Subcutaneous abdominal adipose tissue (tissue), 5 donors: ENCODE data around the gene PRKD2.

Source experiments
- H3K27ac ChIP-seq: one replicate; pipeline ENCODE4 v1.7.0; 2013; ENCODE audit warnings: low read depth, mild to moderate bottlenecking, inconsistent platforms, low read length, moderate library complexity
- H3K27me3 ChIP-seq, 5 donors: one replicate each; pipeline ENCODE4 v1.7.0; 2013; ENCODE audit warnings: low read length in 5 of 5, inconsistent platforms in 1 of 5; ENCODE audit not compliant: control insufficient read depth in 5 of 5, insufficient read depth in 4 of 5
- H3K36me3 ChIP-seq, 5 donors: one replicate each; pipeline ENCODE4 v1.7.0; 2013; ENCODE audit warnings: low read length in 5 of 5; ENCODE audit not compliant: control insufficient read depth in 5 of 5, insufficient read depth in 5 of 5
- H3K4me1 ChIP-seq, 5 donors: one replicate each; pipeline ENCODE4 v1.7.0; 2013; ENCODE audit warnings: low read length in 5 of 5, mild to moderate bottlenecking in 3 of 5, moderate library complexity in 1 of 5; ENCODE audit not compliant: control insufficient read depth in 5 of 5, insufficient read depth in 5 of 5
- H3K4me3 ChIP-seq, 5 donors: one replicate each; pipeline ENCODE4 v1.7.0; 2013; ENCODE audit warnings: low read length in 5 of 5, low read depth in 1 of 5
- H3K9ac ChIP-seq, 5 donors: one replicate each; pipeline ENCODE4 v1.7.0; 2013; ENCODE audit warnings: low read length in 5 of 5, mild to moderate bottlenecking in 4 of 5, moderate library complexity in 3 of 5
- H3K9me3 ChIP-seq, 5 donors: one replicate each; pipeline ENCODE4 v1.7.0; 2013; ENCODE audit warnings: low read length in 5 of 5; ENCODE audit not compliant: control insufficient read depth in 5 of 5
- donor health status: healthy.
- donor health status: healthy.
- donor health status: healthy.
- donor health status: healthy.
- donor health status: healthy.

PRKD2 gene

DNA sequence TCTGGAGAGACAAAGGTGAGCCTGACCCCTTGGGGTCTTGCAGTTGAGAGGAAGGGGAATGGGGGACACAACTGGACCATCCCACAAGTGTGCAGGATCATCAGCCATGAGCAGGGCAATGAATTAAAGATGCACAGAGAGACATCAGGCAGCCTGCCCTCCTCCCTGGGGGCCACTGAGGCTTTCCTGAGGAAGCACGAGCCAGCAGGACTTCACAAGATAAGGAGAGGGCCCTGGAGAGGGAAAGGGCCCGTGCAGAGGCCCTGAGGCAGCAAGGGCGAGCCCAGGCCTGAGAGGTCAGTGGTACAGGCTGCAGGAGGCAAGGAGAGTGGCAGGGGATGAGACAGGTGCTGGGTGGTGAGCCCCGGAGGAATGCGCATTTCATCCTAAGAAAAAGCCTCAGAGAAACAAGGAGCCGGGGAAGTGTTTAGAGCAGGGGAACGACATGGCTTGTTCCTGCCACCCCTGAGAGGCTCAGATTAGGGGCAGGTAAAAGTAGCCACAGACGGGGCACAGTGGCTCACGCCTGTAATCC is 9.0 kb upstream of the PRKD2 start:
- H3K4me3 ChIP-seq, result peak overlapping the region in 2 of 5 donors; percentile 1 to 27
- peak overlapping the region; percentile 65 for H3K27ac ChIP-seq
- no peaks in the 10 kb centered on the region for H3K27me3 ChIP-seq
- H3K9ac ChIP-seq, result no peak overlapping the region
- peaks cover 0 to 99% (median 92%) of the 10 kb centered on the region in 5 donors for H3K36me3 ChIP-seq
- H3K4me1 ChIP-seq, result peaks cover 2 to 85% (median 39%) of the 10 kb centered on the region in 5 donors
- H3K9me3 ChIP-seq, result no peaks in the 10 kb centered on the region

DNA sequence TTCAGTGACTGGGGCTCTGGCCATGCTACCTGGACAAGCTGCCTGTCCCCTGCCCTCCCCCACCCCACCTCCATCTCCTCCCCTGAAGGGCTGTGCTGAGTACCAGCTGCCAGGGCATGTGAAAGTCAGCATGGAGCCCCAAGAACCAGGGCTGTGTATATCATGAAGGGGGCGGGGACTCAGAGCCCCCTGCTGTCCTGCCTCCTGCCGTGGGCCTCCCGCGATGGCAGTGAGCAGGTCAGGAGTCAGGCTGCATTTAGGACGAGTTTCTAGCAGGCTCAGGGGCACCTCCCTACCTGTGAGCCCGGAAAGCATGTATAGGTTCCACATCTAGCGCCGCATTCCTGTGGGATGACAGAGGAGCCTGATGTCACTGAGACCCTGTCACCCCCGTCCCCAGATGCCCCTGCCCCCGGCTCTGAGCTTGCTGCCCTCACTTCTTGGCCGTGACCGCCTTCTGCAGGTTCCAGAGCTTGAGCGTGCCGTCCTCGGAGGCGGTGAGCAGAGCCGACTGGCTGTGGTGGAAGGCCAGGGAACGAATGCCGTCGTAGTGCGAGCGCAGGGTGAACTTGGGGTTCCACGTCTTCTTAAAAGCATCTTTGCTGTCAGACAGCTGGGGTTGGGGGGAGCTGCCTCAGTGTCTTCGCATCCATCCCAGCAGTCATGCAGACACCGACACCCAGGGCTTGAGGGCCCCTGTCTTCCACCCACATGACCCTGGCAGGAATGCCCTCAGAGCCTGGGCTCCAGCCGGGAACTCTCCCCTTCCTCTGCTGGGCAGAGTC is 8.3 kb upstream of the PRKD2 start:
- Histone ChIP-seq H3K4me1 (peaks cover 2 to 84% (median 41%) of the 10 kb centered on the region in 5 donors), H3K36me3 (peaks cover 0 to 99% (median 93%) of the 10 kb centered on the region in 5 donors), H3K9ac (no peak overlapping the region), H3K27ac (no peak overlapping the region), H3K9me3 (no peaks in the 10 kb centered on the region), H3K4me3 (peak overlapping the region in 2 of 5 donors; percentile 1 to 27), H3K27me3 (no peaks in the 10 kb centered on the region)

- H3K27me3 ChIP-seq, result no peaks in the 10 kb centered on the region
- peaks cover 2 to 90% (median 49%) of the 10 kb centered on the region in 5 donors for H3K4me1 ChIP-seq
- H3K9me3 ChIP-seq, result no peaks in the 10 kb centered on the region
- no peak overlapping the region for H3K4me3 ChIP-seq
- H3K9ac ChIP-seq, result no peak overlapping the region
- peaks cover 0 to 99% (median 89%) of the 10 kb centered on the region in 5 donors for H3K36me3 ChIP-seq
- H3K27ac ChIP-seq, result no peak overlapping the region
These were observed 7.6 kb upstream of the PRKD2 start for GRCh38 chr19:46724468-46724867.

DNA sequence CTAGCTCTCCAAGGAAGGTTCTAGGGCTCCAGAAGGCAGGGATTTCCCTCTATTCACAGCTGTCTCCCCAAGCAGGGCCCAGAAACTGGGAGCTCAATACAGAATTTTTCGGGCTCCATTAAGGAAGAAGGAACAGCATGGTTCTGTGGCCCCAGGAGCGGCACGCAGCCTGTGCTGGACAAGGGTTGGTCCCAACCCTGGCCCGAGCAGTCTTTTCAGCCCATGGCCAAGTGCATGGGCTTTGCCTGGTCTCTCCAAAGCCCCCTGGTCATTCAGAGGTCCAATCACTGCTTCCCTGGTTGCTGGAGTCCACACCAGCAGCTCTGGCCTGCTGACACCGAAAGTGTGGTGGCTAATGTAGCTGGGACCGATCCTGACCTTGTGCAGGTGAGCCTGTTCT is 6.6 kb upstream of the PRKD2 start:
- no peak overlapping the region for H3K4me3 ChIP-seq
- H3K9me3 ChIP-seq, result no peaks in the 10 kb centered on the region
- no peaks in the 10 kb centered on the region for H3K27me3 ChIP-seq
- peaks cover 0 to 92% (median 55%) of the 10 kb centered on the region in 5 donors for H3K4me1 ChIP-seq
- H3K36me3 ChIP-seq, result peaks cover 0 to 95% (median 83%) of the 10 kb centered on the region in 5 donors
- H3K27ac ChIP-seq, result no peak overlapping the region
- H3K9ac ChIP-seq, result no peak overlapping the region

- Histone ChIP-seq H3K9me3 (no peaks in the 10 kb centered on the region), H3K27me3 (no peaks in the 10 kb centered on the region), H3K4me1 (peaks cover 0 to 93% (median 59%) of the 10 kb centered on the region in 5 donors), H3K9ac (no peak overlapping the region), H3K4me3 (no peak overlapping the region), H3K36me3 (peaks cover 0 to 93% (median 80%) of the 10 kb centered on the region in 5 donors), H3K27ac (peak overlapping the region; percentile 10)
These were observed 6.1 kb upstream of the PRKD2 start for GRCh38 chr19:46723023-46723461.

DNA sequence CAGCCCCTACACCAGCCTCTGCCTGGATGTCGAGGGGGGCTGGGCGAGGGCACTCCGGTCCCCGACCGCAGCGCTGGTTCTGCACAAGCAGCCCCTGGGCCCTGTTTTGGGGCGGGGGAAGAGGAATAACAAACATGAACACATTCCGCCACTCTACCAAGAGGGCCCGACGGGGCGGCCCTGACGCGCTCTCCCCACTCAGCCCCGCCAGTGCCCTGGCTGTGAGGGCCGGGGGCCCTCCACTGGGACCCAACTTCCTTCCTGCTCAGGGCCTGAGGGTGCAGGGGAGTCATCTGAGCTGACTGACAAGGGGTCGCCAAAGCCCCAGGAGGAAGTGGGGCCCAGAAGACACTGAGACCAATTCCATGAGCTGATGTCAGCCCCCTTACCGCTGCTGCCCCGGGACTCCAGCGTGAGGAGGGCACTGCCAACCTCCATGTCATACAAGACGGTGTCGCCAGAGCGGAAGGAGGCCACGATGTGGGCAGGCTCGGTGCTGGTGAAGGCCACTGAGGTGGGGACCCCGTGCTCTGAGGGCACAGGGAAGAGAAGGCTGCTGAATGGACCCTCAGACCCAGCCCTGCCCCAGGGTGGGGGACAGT is 5.6 kb upstream of the PRKD2 start:
- Histone ChIP-seq H3K9me3 (no peaks in the 10 kb centered on the region), H3K27ac (peak overlapping the region; percentile 10), H3K4me1 (peaks cover 4 to 93% (median 64%) of the 10 kb centered on the region in 5 donors), H3K4me3 (no peak overlapping the region), H3K27me3 (no peaks in the 10 kb centered on the region), H3K36me3 (peaks cover 0 to 87% (median 78%) of the 10 kb centered on the region in 5 donors), H3K9ac (no peak overlapping the region)

GRCh38 chr19:46722004-46722380 is 5.1 kb upstream of the PRKD2 start:
- H3K36me3 ChIP-seq, result peaks cover 0 to 82% (median 73%) of the 10 kb centered on the region in 5 donors
- H3K4me3 ChIP-seq, result no peak overlapping the region
- no peak overlapping the region for H3K27ac ChIP-seq
- no peaks in the 10 kb centered on the region for H3K27me3 ChIP-seq
- peaks cover 4 to 91% (median 68%) of the 10 kb centered on the region in 5 donors for H3K4me1 ChIP-seq
- no peak overlapping the region for H3K9ac ChIP-seq
- H3K9me3 ChIP-seq, result no peaks in the 10 kb centered on the region

GRCh38 chr19:46721269-46722003 is 4.5 kb upstream of the PRKD2 start:
- H3K9ac ChIP-seq, result no peak overlapping the region
- no peak overlapping the region for H3K4me3 ChIP-seq
- H3K27me3 ChIP-seq, result no peaks in the 10 kb centered on the region
- peaks cover 0 to 76% (median 68%) of the 10 kb centered on the region in 5 donors for H3K36me3 ChIP-seq
- no peak overlapping the region for H3K27ac ChIP-seq
- H3K9me3 ChIP-seq, result no peaks in the 10 kb centered on the region
- peaks cover 4 to 85% (median 72%) of the 10 kb centered on the region in 5 donors for H3K4me1 ChIP-seq

- Histone ChIP-seq H3K9me3 (no peaks in the 10 kb centered on the region), H3K9ac (no peak overlapping the region), H3K4me3 (no peak overlapping the region), H3K36me3 (peaks cover 0 to 69% (median 60%) of the 10 kb centered on the region in 5 donors), H3K4me1 (peaks cover 4 to 82% (median 76%) of the 10 kb centered on the region in 5 donors), H3K27me3 (no peaks in the 10 kb centered on the region), H3K27ac (no peak overlapping the region)
These were observed 3.8 kb upstream of the PRKD2 start for GRCh38 chr19:46720503-46721239.
